Parathyroid adenoma (tissue), 2 donors: ENCODE results near the gene SBF2.

ENCODE experiments used
- H2AFZ ChIP-seq: fragments of 300-600 bp; sonication (generic); one replicate; pipeline ENCODE4 v1.7.0; 2017; ENCODE audit warnings: antibody characterized with exemption, mild to moderate bottlenecking
- H3K27ac ChIP-seq: fragments of 300-600 bp; sonication (generic); one replicate; pipeline ENCODE4 v1.7.0; 2017
- H3K27me3 ChIP-seq: fragments of 300-600 bp; sonication (generic); one replicate; pipeline ENCODE4 v1.7.0; 2017; ENCODE audit warnings: low read length; ENCODE audit not compliant: control insufficient read depth, insufficient read depth
- H3K36me3 ChIP-seq: fragments of 300-600 bp; sonication (generic); one replicate; pipeline ENCODE4 v1.7.0; 2017; ENCODE audit warnings: low read length; ENCODE audit not compliant: control insufficient read depth, insufficient read depth
- H3K4me1 ChIP-seq: fragments of 300-600 bp; sonication (generic); one replicate; pipeline ENCODE4 v1.7.0; 2017; ENCODE audit warnings: control low read depth
- H3K4me2 ChIP-seq: fragments of 300-600 bp; sonication (generic); one replicate; pipeline ENCODE4 v1.7.0; 2017; ENCODE audit warnings: low read length
- H3K4me3 ChIP-seq: fragments of 300-600 bp; sonication (generic); one replicate; pipeline ENCODE4 v1.7.0; 2017; ENCODE audit warnings: low read depth, low read length
- H3K79me2 ChIP-seq: fragments of 300-600 bp; sonication (generic); one replicate; pipeline ENCODE4 v1.7.0; 2017; ENCODE audit warnings: control low read depth
- H3K9ac ChIP-seq: fragments of 300-600 bp; sonication (generic); one replicate; pipeline ENCODE4 v1.7.0; 2017; ENCODE audit warnings: mild to moderate bottlenecking
- H3K9me3 ChIP-seq: fragments of 300-600 bp; sonication (generic); one replicate; pipeline ENCODE4 v1.7.0; 2017; ENCODE audit warnings: low read length; ENCODE audit not compliant: control insufficient read depth
- CTCF ChIP-seq: fragments of 300-600 bp; sonication (generic); IDR thresholded peaks from one replicate; pipeline ENCODE4 v1.7.0; 2017; ENCODE audit warnings: antibody characterized with exemption, mild to moderate bottlenecking
- donor health status: primary hyperparathyroidism.

SBF2 gene

GRCh38 chr11:9853929-9854552 lies 440.0 kb downstream of the SBF2 start:
- Histone ChIP-seq H2AFZ (no peak overlapping the region), H3K79me2 (no peaks in the 10 kb centered on the region), H3K4me3 (no peak overlapping the region), H3K9ac (no peak overlapping the region), H3K9me3 (no peaks in the 10 kb centered on the region), H3K4me1 (no peaks in the 10 kb centered on the region), H3K4me2 (no peak overlapping the region), H3K27ac (no peak overlapping the region), H3K36me3 (no peaks in the 10 kb centered on the region), H3K27me3 (no peaks in the 10 kb centered on the region)
- TF ChIP-seq CTCF = no peak

GRCh38 chr11:9852465-9852864 lies 441.6 kb downstream of the SBF2 start:
- no peak overlapping the region for H3K4me3 ChIP-seq
- no peak overlapping the region for H3K9ac ChIP-seq
- no peaks in the 10 kb centered on the region for H3K9me3 ChIP-seq
- H3K27ac ChIP-seq = no peak overlapping the region
- H3K4me2 ChIP-seq = no peak overlapping the region
- H2AFZ ChIP-seq = no peak overlapping the region
- H3K79me2 ChIP-seq = no peaks in the 10 kb centered on the region
- TF ChIP-seq CTCF = no peak
- H3K36me3 ChIP-seq = no peaks in the 10 kb centered on the region
- no peaks in the 10 kb centered on the region for H3K4me1 ChIP-seq
- no peaks in the 10 kb centered on the region for H3K27me3 ChIP-seq

- no peak overlapping the region for H3K4me3 ChIP-seq
- no peaks in the 10 kb centered on the region for H3K79me2 ChIP-seq
- H3K9ac ChIP-seq = no peak overlapping the region
- no peak overlapping the region for H2AFZ ChIP-seq
- no peaks in the 10 kb centered on the region for H3K36me3 ChIP-seq
- H3K27ac ChIP-seq = no peak overlapping the region
- H3K4me1 ChIP-seq = no peaks in the 10 kb centered on the region
- H3K27me3 ChIP-seq = no peaks in the 10 kb centered on the region
- H3K4me2 ChIP-seq = no peak overlapping the region
- no peak for TF ChIP-seq CTCF
- no peaks in the 10 kb centered on the region for H3K9me3 ChIP-seq
Observed at GRCh38 chr11:9851366-9851765, 442.7 kb downstream of the SBF2 start.

- no peaks in the 10 kb centered on the region for H3K36me3 ChIP-seq
- H2AFZ ChIP-seq = no peak overlapping the region
- no peak overlapping the region for H3K27ac ChIP-seq
- H3K9me3 ChIP-seq = no peaks in the 10 kb centered on the region
- no peaks in the 10 kb centered on the region for H3K4me1 ChIP-seq
- no peak overlapping the region for H3K4me2 ChIP-seq
- TF ChIP-seq CTCF = no peak
- no peaks in the 10 kb centered on the region for H3K27me3 ChIP-seq
- no peak overlapping the region for H3K4me3 ChIP-seq
- no peak overlapping the region for H3K9ac ChIP-seq
- no peaks in the 10 kb centered on the region for H3K79me2 ChIP-seq
Observed at GRCh38 chr11:9850224-9850895, 443.7 kb downstream of the SBF2 start.

GRCh38 chr11:9849389-9849788 lies 444.6 kb downstream of the SBF2 start:
- no peak for TF ChIP-seq CTCF
- H3K27me3 ChIP-seq = no peaks in the 10 kb centered on the region
- H3K4me2 ChIP-seq = no peak overlapping the region
- H3K79me2 ChIP-seq = no peaks in the 10 kb centered on the region
- H3K9ac ChIP-seq = no peak overlapping the region
- H3K27ac ChIP-seq = no peak overlapping the region
- no peaks in the 10 kb centered on the region for H3K9me3 ChIP-seq
- no peaks in the 10 kb centered on the region for H3K36me3 ChIP-seq
- H3K4me3 ChIP-seq = no peak overlapping the region
- H3K4me1 ChIP-seq = no peaks in the 10 kb centered on the region
- H2AFZ ChIP-seq = no peak overlapping the region
